ENCODE results near the gene RAP1GAP2.

Gene RAP1GAP2

GRCh38 chr17:2786176-2786881 lies 9.9 kb upstream of the RAP1GAP2 start:
- peak; percentile 96 for DNase-seq

- DNase-seq = no peak
Measured at GRCh38 chr17:2789700-2790099, 6.5 kb upstream of the RAP1GAP2 start.

- no peak for DNase-seq
Measured at GRCh38 chr17:2792366-2793169, 3.7 kb upstream of the RAP1GAP2 start.

- no peak for DNase-seq
Measured at GRCh38 chr17:2794111-2794803, 2.0 kb upstream of the RAP1GAP2 start.

- DNase-seq = no peak
Measured at GRCh38 chr17:2795441-2796163, 636 bp upstream of the RAP1GAP2 start.

- DNase-seq = no peak
Measured at GRCh38 chr17:2797226-2797625, 988 bp downstream of the RAP1GAP2 start.

- no peak for DNase-seq
Measured at GRCh38 chr17:2797637-2798036, 1.4 kb downstream of the RAP1GAP2 start.

- DNase-seq = no peak
Measured at GRCh38 chr17:2798188-2798587, 1.9 kb downstream of the RAP1GAP2 start.

- no peak for DNase-seq
Measured at GRCh38 chr17:2798678-2799077, 2.4 kb downstream of the RAP1GAP2 start.

- no peak for DNase-seq
Measured at GRCh38 chr17:2799653-2800052, 3.4 kb downstream of the RAP1GAP2 start.

GRCh38 chr17:2800367-2800766 lies 4.1 kb downstream of the RAP1GAP2 start:
- DNase-seq = no peak

GRCh38 chr17:2801841-2802240 lies 5.6 kb downstream of the RAP1GAP2 start:
- no peak for DNase-seq

GRCh38 chr17:2802574-2802973 lies 6.3 kb downstream of the RAP1GAP2 start:
- no peak for DNase-seq

GRCh38 chr17:2803386-2803785 lies 7.1 kb downstream of the RAP1GAP2 start:
- DNase-seq = no peak

- DNase-seq = no peak
Measured at GRCh38 chr17:2803971-2804370, 7.7 kb downstream of the RAP1GAP2 start.

GRCh38 chr17:2804912-2805311 lies 8.7 kb downstream of the RAP1GAP2 start:
- DNase-seq = no peak

GRCh38 chr17:2805961-2806360 lies 9.7 kb downstream of the RAP1GAP2 start:
- no peak for DNase-seq

GRCh38 chr17:2808367-2809335 lies 12.4 kb downstream of the RAP1GAP2 start:
- DNase-seq = no peak

GRCh38 chr17:2809337-2809736 lies 13.1 kb downstream of the RAP1GAP2 start:
- no peak for DNase-seq

GRCh38 chr17:2814049-2814448 lies 17.8 kb downstream of the RAP1GAP2 start:
- no peak for DNase-seq

- DNase-seq = peak; percentile 19
Measured at GRCh38 chr17:2814481-2815341, 18.5 kb downstream of the RAP1GAP2 start.
